ENCODE data around the gene NPTX1.
A peak's percentile ranks its signal among the peaks of the same experiment; 100 is the strongest.

NPTX1 gene

DNA sequence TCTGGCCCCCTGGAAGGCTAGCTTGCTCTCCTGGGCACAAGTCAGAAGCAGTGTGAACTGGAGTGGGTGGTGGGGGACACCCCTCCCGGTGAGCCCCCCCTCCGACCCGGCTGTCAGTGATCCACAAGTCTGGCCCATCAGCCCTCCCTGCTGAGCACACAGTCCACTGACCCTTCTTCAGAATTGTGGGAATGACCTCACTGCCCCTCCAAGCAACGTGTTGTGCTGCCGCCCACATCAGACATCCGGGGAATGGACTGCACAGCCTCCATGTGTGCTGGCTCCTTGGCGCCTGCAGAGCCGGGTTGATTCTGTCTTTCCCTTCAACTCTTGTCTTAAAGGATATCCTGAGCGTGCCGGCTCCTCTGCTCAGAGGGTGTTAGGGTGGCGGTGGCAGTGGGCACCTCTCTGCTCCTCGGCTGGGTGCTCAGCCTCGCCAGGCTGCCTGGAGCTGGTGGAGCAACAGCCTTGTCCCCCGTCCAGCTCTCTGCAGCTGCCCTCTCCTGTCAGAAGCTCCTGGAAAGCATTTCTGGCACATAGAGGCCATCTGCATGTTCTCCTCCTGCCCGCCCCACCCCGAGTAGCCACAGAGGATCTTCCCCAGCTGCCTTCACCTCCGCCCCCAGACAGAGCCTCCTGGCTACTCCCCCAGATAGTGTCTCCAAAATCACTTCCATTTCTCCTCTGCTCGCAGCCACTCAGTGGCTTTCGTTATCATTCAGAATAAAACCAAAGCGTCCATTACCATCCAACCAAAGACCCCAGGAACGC is 19.8 kb downstream of the NPTX1 start:
- TF ChIP-seq PAX5 (IDR thresholded peaks at IDR 0.05; ENCODE audit: insufficient read depth, low read length, severe bottlenecking) (no peak), POLR2A (IDR thresholded peaks at IDR 0.05; ENCODE audit: low read depth, low read length) (no peak), TAF1 (IDR thresholded peaks at IDR 0.05; ENCODE audit: low read depth, low read length) (no peak), SPI1 (IDR thresholded peaks at IDR 0.05; ENCODE audit: low read depth, low read length) (no peak), POU2F2 (IDR thresholded peaks at IDR 0.05; ENCODE audit: low read depth, low read length) (no peak)
- no peak for FAIRE-seq
- DNase-seq (ENCODE audit: insufficient read length, low spot score) = no peak

DNA sequence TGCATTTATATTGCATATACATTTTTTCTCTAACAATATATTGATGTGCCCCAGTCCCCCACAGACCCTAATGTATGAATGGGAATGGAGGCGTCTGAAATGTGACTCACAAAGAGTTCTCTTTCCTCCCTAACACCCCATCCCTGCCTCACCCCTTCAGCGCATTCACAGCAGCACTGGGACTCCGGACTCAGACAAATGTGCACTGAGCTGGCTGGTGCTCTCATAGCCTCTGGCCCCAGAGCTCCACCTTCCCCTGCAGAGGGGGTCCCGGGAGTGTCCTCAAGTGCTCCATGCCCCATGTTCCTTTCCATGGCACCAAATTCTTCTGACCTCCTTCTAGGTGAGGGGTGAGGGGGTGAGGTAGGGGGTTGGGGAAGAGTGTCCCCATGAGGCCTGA is 20.6 kb downstream of the NPTX1 start:
- TF ChIP-seq PAX5 (IDR thresholded peaks at IDR 0.05; ENCODE audit: insufficient read depth, low read length, severe bottlenecking) (no peak), SPI1 (IDR thresholded peaks at IDR 0.05; ENCODE audit: low read depth, low read length) (no peak), POU2F2 (IDR thresholded peaks at IDR 0.05; ENCODE audit: low read depth, low read length) (no peak)
- FAIRE-seq (no peak), DNase-seq (ENCODE audit: insufficient read length, low spot score) (no peak)

DNA sequence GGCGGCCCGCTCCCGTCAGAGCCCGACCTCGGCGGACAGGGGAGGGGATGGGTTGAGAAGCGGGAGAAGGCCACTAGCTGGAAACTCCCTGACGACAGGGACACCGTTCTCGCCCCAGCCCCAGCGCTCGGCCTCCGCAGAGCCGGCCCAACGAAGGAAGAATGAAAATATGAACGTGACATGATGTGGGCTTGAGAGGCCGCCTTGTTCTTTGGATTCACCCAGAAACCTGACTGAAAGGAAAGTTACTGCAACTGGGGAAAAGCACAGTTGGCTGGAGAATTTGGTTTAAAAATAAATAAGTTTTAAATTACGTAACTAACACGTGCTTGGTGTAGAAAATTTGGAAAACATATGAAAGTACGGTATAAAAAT is 21.1 kb downstream of the NPTX1 start:
- TF ChIP-seq PAX5 (IDR thresholded peaks at IDR 0.05; ENCODE audit: insufficient read depth, low read length, severe bottlenecking) = no peak
- TF ChIP-seq POLR2A (IDR thresholded peaks at IDR 0.05; ENCODE audit: low read depth, low read length) = no peak
- TF ChIP-seq SPI1 (IDR thresholded peaks at IDR 0.05; ENCODE audit: low read depth, low read length) = no peak
- TF ChIP-seq TAF1 (IDR thresholded peaks at IDR 0.05; ENCODE audit: low read depth, low read length) = no peak
- TF ChIP-seq POLR2AphosphoS5 (IDR thresholded peaks at IDR 0.05; ENCODE audit: low read depth, low read length) = no peak
- no peak for TF ChIP-seq POU2F2 (IDR thresholded peaks at IDR 0.05; ENCODE audit: low read depth, low read length)
- DNase-seq (ENCODE audit: insufficient read length, low spot score) (peak; percentile 79), FAIRE-seq (peak; percentile 45)

DNA sequence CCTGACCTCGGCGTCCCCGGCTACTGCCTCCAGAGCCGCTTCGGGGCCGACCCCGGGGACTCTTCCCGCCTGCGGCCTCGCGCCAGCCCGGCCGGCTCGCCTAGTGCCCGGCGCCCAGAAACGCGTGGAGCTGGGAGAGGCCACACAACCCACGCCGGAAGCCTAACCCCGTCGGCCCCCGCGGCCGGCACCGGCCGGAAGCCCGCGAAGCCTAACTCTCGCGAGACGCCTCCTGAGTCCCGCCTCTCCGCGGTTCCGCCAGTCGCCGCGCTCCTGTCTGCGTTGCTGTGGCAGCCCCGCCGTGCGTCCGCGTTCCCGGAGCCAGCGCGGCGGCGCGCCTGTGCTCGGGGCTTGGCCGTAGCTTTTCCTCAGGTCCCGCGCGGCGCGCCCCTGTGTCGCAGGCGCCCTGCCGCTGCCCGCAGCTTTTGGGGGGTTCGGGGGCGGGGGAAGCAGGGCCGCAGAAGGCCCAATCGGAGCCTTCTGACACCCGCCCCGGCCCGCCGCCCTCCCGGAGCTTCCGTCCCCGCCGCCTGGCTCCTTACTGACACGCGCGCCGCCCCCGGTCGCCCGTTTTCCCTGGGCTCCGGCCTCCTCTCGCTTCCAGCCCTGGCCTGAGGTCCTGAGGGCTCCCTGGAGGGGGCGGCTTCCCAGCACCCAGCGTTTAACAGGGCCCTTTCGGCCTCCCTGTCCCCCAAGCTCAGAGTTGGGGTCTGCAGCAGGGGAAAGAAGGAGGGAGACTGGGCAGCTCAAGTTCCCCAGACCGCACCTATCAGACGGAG is 21.7 kb downstream of the NPTX1 start:
- FAIRE-seq (peak; percentile 100), DNase-seq (ENCODE audit: insufficient read length, low spot score) (peak; percentile 100)
- TF ChIP-seq POLR2AphosphoS5 (IDR thresholded peaks at IDR 0.05; ENCODE audit: low read depth, low read length) (peak; percentile 94), POU2F2 (IDR thresholded peaks at IDR 0.05; ENCODE audit: low read depth, low read length) (peak; percentile 79), SPI1 (IDR thresholded peaks at IDR 0.05; ENCODE audit: low read depth, low read length) (no peak), TAF1 (IDR thresholded peaks at IDR 0.05; ENCODE audit: low read depth, low read length) (peak; percentile 88), POLR2A (IDR thresholded peaks at IDR 0.05; ENCODE audit: low read depth, low read length) (peak; percentile 86), PAX5 (IDR thresholded peaks at IDR 0.05; ENCODE audit: insufficient read depth, low read length, severe bottlenecking) (no peak)

DNA sequence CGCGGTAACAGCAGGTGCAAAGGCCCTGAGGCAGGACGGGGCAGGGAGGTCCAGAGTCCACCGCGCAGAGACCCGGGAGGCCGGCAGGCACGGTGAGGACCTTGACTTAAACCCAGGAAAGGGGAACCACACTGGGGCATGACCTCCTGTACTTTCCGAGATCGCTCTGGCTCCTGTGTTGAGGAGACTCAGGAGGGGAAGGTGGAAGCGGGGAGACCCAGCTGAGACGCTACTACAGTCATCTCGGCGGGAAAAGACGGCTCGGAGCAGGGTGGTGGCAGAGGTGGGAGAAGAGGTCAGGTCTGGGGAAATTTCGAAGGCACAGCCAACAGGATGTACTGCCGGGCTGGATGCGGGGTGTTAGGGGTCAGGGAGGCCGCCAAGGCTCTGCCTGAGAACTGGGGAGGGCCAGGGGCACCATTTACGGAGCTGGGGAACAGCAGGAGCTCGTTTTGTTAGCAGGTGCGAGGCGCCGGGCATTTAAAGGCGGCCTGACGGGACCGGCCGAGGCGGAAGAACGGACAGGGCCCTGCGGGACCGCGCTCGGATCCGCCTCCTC is 22.3 kb downstream of the NPTX1 start:
- FAIRE-seq (no peak), DNase-seq (ENCODE audit: insufficient read length, low spot score) (no peak)
- TF ChIP-seq SPI1 (IDR thresholded peaks at IDR 0.05; ENCODE audit: low read depth, low read length) = no peak

DNA sequence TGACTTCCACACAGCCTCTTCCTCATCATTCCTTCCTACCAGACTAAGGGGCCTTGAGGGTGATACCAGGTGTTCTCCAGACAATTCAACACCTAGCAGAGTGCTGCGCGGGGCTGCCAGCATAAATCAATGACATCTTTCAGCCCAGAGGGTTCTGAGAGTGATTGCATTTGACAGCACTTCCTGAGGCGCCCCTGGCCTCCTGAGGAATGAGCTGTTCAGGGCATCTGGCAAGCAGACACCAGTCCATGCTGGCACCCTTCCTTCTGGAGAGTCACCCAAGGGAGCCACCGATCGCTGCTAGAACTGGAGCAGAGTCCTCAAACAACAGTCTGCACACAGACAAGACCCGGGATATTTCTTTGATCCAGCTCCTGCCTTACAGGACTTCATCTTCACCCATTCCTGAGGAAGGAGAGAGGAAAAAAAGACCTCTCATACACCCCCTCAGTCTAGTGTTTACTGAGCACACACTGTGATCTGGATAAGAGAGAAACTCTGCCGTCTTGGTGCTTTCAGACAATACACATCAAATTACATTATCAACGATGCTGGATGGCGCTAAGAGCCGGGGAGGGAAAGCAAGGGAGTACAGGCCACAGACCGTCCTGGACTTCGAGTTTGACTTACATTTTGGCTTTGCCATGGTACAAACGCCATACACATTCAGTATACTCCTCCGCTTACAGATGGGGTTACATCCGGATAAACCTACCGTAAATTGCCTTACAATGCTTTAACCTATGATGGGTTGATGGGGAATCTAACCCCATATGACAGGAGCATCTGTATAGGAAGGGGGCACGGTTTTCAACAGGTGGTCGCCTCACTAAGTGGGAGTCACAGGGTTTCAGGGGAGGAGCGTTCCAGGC is 23.0 kb downstream of the NPTX1 start:
- FAIRE-seq (peak; percentile 74), DNase-seq (ENCODE audit: insufficient read length, low spot score) (no peak)
- TF ChIP-seq PAX5 (IDR thresholded peaks at IDR 0.05; ENCODE audit: insufficient read depth, low read length, severe bottlenecking) (no peak), POU2F2 (IDR thresholded peaks at IDR 0.05; ENCODE audit: low read depth, low read length) (no peak)

DNA sequence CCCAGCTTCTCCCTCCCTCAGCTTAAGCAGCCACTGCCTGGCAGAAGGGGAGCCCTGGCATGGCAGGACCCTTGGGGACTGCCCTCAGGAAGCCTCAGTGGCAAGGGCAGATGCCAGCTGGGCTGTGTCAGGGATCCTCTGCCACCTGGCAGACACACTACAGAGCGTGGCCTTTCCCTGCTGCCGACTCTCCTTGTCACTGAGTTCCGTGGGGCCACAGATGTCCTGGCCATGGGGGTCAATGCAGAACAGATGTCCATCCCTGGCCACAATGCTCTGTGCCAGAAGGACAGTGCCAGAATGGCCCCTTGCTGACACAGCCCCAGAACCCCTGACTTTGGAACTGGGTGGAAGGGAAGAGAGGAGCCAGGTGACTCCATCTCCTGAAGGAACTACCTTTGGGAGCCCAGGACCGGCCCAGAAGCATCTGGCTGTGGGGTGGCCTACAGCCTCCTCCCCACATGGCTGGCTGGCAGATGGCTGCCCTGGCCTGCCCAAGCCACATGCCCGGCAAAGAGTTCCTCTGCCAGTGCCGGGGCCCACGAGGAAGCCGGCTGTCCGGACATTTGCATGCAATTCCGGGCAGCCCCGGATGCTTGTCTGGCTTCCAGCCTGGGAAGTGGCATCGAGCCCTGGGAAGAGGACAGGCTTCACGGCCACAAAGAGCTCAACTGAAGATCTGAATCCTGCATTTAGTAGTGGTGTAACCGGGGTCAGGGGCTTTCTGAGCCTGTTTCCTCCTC is 24.1 kb downstream of the NPTX1 start:
- FAIRE-seq (no peak), DNase-seq (ENCODE audit: insufficient read length, low spot score) (no peak)
- TF ChIP-seq TAF1 (IDR thresholded peaks at IDR 0.05; ENCODE audit: low read depth, low read length) = no peak
- TF ChIP-seq PAX5 (IDR thresholded peaks at IDR 0.05; ENCODE audit: insufficient read depth, low read length, severe bottlenecking) = no peak
- TF ChIP-seq SPI1 (IDR thresholded peaks at IDR 0.05; ENCODE audit: low read depth, low read length) = no peak
- no peak for TF ChIP-seq POU2F2 (IDR thresholded peaks at IDR 0.05; ENCODE audit: low read depth, low read length)
- no peak for TF ChIP-seq POLR2A (IDR thresholded peaks at IDR 0.05; ENCODE audit: low read depth, low read length)
- TF ChIP-seq POLR2AphosphoS5 (IDR thresholded peaks at IDR 0.05; ENCODE audit: low read depth, low read length) = no peak

DNA sequence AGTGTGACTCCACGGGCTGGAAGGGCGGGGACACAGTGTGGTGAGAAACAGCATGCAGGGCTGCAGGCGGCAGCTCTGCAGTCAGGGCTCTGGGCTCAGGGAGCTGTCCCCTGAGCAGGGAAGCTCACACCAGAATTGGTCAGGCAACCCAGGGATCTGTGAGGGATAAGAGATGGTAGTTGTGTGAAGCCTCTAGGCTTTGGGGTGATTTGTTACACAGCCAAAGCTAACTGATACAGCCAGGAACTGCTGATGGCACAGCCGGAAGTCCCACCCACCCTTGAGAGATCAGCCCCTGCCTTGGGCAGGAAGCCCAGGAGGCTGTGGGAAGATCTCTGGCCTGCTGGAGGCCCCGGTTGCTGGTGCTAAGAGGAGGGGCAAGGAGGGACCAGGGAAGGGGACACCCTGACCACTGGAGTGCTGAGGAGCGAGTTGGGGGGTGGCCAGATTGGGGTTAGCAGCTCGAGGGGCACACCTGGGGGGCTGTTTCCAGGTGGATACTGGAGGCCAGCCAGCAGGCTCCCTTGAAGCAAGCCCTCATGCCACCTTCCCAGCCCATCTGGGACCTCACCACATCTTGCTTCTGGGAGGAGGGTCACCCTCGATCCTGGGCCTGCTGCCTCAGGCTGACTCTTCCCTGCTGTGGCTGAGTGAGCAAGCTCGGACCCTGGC is 25.2 kb downstream of the NPTX1 start:
- FAIRE-seq (no peak), DNase-seq (ENCODE audit: insufficient read length, low spot score) (no peak)
- TF ChIP-seq POLR2AphosphoS5 (IDR thresholded peaks at IDR 0.05; ENCODE audit: low read depth, low read length) = no peak

Data from GM12891 (cell line).